A549 (cell line): ENCODE data around the gene MAPKAP1.

Experiments
- CTCF ChIP-seq: fragments of >200 bp; sonication (Bioruptor Twin); formaldehyde crosslinking; IDR thresholded peaks from 3 replicates; pipeline ENCODE4 v1.5.1; 2016
- EHMT2 ChIP-seq: fragments of 200-600 bp; sonication (generic); IDR thresholded peaks from 2 replicates; pipeline ENCODE4 v1.6.1; 2016; ENCODE audit warnings: antibody characterized with exemption, low read depth, mild to moderate bottlenecking, moderate library complexity
- EP300 ChIP-seq, 2 experiments: fragments of >200 bp; sonication (Bioruptor Twin); formaldehyde crosslinking; IDR thresholded peaks; 2 replicates in 1 of 2; 3 replicates in 1 of 2; pipeline ENCODE4 v1.6.1; 2016 to 2017
- GATA3 ChIP-seq: IDR thresholded peaks from 2 replicates; pipeline ENCODE4 v1.6.1; 2012; ENCODE audit warnings: borderline replicate concordance
- JUNB ChIP-seq: fragments of >200 bp; sonication (Bioruptor Twin); formaldehyde crosslinking; IDR thresholded peaks from 2 replicates; pipeline ENCODE4 v1.6.1; 2016
- MAFK ChIP-seq: fragments of 450-650 bp; IDR thresholded peaks from 2 replicates; pipeline ENCODE4 v1.6.1; 2014; ENCODE audit not compliant: partially characterized antibody
- POLR2A ChIP-seq: IDR thresholded peaks from 2 replicates; pipeline ENCODE4 v1.6.1; 2012; ENCODE audit warnings: mild to moderate bottlenecking, low read length
- TF ChIP-seq, protein P1 (sequence below): fragments of 150-350 bp; IDR thresholded peaks from 2 replicates; pipeline ENCODE4 v1.6.1; 2014; ENCODE audit warnings: low read depth, mild to moderate bottlenecking, low read length

GRCh38 chr9:125548141-125548540, 158.9 kb downstream of the MAPKAP1 start:
- TF ChIP-seq MAFK (no peak), CTCF (no peak), EP300 (IDR thresholded peaks at IDR 0.05) (no peak), GATA3 (no peak), EHMT2 (no peak), POLR2A (no peak), JUNB (no peak)
- TF ChIP-seq, protein P1, sequence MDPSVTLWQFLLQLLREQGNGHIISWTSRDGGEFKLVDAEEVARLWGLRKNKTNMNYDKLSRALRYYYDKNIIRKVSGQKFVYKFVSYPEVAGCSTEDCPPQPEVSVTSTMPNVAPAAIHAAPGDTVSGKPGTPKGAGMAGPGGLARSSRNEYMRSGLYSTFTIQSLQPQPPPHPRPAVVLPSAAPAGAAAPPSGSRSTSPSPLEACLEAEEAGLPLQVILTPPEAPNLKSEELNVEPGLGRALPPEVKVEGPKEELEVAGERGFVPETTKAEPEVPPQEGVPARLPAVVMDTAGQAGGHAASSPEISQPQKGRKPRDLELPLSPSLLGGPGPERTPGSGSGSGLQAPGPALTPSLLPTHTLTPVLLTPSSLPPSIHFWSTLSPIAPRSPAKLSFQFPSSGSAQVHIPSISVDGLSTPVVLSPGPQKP: no peak
